GM12872 (cell line): ENCODE data around the gene TEX51.

Experiments
- TF ChIP-seq, protein P1 (sequence below): IDR thresholded peaks from 3 replicates; pipeline ENCODE4 v1.5.1; 2011; ENCODE audit warnings: low read depth, mild to moderate bottlenecking, low read length, moderate library complexity; ENCODE audit not compliant: insufficient read depth

The TEX51 gene

DNA sequence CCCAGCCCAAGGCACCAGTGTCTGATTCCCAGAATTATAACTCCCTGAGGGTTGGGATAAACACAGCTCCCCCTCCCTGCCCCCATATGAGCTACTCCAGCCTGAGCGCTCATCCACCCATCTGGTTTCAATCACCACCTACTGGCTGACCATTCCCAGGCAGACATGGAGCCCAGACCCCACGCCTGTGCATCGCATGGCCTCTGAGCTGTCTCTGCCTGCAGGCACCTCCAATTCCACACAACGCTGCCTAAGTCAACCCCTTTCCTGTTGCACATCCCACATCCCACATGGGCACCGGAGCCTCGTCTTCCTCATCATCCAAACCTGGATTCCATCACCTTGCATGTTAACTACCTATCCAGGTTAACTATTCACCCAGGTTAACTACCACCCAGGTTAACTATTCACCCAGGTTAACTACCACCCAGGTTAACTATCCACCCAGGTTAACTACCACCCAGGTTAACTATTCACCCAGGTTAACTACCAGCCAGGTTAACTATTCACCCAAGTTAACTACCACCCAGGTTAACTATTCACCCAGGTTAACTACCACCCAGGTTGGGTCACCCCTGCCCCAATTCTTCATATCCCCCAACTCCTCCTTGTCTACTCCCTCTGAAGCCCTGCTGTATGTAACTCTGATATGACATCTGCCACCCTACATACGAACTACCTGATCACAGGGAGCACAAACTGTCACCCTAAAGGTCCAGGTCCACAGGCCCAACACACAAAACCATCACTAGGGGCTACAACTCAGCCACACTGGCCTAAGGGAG, 47.8 kb downstream of the TEX51 start:
- TF ChIP-seq, protein P1, sequence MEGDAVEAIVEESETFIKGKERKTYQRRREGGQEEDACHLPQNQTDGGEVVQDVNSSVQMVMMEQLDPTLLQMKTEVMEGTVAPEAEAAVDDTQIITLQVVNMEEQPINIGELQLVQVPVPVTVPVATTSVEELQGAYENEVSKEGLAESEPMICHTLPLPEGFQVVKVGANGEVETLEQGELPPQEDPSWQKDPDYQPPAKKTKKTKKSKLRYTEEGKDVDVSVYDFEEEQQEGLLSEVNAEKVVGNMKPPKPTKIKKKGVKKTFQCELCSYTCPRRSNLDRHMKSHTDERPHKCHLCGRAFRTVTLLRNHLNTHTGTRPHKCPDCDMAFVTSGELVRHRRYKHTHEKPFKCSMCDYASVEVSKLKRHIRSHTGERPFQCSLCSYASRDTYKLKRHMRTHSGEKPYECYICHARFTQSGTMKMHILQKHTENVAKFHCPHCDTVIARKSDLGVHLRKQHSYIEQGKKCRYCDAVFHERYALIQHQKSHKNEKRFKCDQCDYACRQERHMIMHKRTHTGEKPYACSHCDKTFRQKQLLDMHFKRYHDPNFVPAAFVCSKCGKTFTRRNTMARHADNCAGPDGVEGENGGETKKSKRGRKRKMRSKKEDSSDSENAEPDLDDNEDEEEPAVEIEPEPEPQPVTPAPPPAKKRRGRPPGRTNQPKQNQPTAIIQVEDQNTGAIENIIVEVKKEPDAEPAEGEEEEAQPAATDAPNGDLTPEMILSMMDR, result no peak

DNA sequence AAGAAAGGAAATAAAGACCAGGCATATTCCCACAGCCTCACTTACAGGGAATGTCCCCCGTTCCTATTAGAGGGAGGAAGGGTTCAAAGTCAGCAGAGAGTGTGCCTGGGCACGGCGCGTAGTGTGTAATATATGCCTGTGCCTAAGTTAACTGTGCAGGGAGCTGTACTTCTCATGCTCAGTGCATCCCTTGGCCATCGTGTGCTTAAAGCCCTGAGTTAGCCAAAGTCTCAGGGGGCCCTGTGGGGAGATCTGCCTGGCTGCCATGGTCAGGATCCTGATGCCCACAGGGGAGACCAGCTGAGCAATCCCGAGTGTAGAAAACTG, 48.4 kb downstream of the TEX51 start:
- TF ChIP-seq, protein P1, result no peak

DNA sequence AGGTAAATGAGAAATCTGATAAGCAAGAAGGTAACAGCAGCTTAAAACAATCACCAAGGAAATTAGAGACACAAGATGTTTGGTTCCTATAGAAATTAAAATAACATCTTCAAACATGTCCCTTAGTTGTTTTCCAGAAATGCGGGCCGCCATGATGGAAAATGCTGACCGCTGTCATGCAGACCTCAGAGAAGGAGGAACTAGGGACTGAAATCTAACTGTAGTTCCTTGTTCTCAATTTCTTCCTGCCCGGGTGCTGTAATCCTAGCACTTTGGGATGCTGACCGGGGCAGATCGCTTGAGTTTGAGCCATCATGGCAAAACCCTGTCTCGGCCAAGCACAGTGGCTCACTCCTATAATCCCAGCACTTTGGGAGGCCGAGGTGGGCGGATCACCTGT, 51.1 kb downstream of the TEX51 start:
- TF ChIP-seq, protein P1, result no peak

DNA sequence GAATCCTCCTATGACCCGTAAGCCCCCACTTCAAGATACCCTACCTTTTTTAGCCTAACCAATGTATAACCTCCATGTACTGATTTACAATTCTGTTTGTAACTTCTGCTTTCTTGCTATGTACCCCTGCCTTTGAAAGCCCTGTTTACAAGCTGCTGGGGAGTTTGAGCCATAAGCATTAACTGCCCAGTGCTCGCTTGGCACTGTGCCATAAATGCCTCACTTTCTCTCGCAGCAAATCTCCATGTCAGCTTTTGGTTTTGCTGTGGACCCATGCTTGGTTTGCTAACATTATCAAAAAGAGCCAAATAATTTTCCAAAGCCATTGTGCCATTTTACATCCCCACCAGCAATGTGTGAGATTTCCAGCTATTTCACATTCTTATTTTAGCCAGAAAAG, 51.8 kb downstream of the TEX51 start:
- TF ChIP-seq, protein P1, result no peak
